ENCODE measurements around the gene TBC1D4. TPM values are rescaled to one million over a fixed set of nuclear protein-coding genes. Genes with fewer than 3 reads are reported as not detected.

The TBC1D4 gene
- total and polyA plus RNA-seq, 10 of the 15 experiments (the other 5 are each of a cell fraction or from before 2014, with no cell fraction given) = 11.0 to 38.6 (median 25.5) TPM

GRCh38 chr13:75404726-75405125, 77.2 kb downstream of the TBC1D4 start (continued):
- no peak for TF ChIP-seq ZNF217 (IDR thresholded peaks at IDR 0.05)
- TF ChIP-seq CBFB (IDR thresholded peaks at IDR 0.05; ENCODE audit: low read depth) = no peak
- no peak for TF ChIP-seq ZNF207 (IDR thresholded peaks at IDR 0.05; ENCODE audit: borderline replicate concordance)
- TF ChIP-seq SPI1 (IDR thresholded peaks at IDR 0.05; ENCODE audit: borderline replicate concordance, insufficient read depth, low read depth, low read length) = no peak

- ChIA-PET POLR2A (interaction anchor here (0.8 to 1.1 kb wide), 2 partner anchors 8 to 11 kb away, joined by 4 to 5 read pairs; no protein-coding TSS in a partner anchor), CTCF (interaction anchor here (0.9 to 3.7 kb wide), 7 partner anchors 9 to 80 kb away, joined by 3 to 31 read pairs (median 4); partner anchors contain the start of gene TBC1D4), RAD21 (ENCODE audit: unreplicated experiment) (interaction anchor here (1.0 to 2.0 kb wide), 6 partner anchors 8 to 71 kb away, joined by 3 to 8 read pairs (median 4); no protein-coding TSS in a partner anchor), SMC1A (ENCODE audit: uncharacterized antibody, unreplicated experiment) (interaction anchor here (0.6 to 3.5 kb wide), 10 partner anchors 8 to 132 kb away, joined by 3 to 28 read pairs (median 4); partner anchors contain the start of gene TBC1D4)
- no peak for ATAC-seq
- H3K9ac ChIP-seq (ENCODE audit: control insufficient read depth, insufficient read depth, low read length) = no peak overlapping the region
- intact Hi-C loops (cut with micrococcal nuclease; ENCODE audit: unreplicated experiment) (no loop called here), in situ Hi-C loops (cut with MboI) (no loop called here)
- H3K9me3 ChIP-seq (replicated peaks; ENCODE audit: control insufficient read depth, insufficient read depth, low read length) = peaks cover 6% of the 10 kb centered on the region; the same call in 2 of the 3 replicates
- H3K79me2 ChIP-seq (ENCODE audit: control insufficient read depth, insufficient read depth, low read length) = peaks cover 3% of the 10 kb centered on the region; the same call in 1 of the 2 replicates
- no peak overlapping the region for H2AFZ ChIP-seq (ENCODE audit: control insufficient read depth, low read depth, low read length)
- BruUV-seq (replicated peaks) = no TSS peak
- no peaks in the 10 kb centered on the region for H4K20me1 ChIP-seq (ENCODE audit: control insufficient read depth, insufficient read depth)
- 47% methylated on average over 2 of the region's 2 CpGs for WGBS (ENCODE audit: insufficient coverage, insufficient replicate concordance, low lambda C conversion rate, missing lambda C conversion rate)
- H3K4me2 ChIP-seq (ENCODE audit: control insufficient read depth, insufficient read depth) = no peak overlapping the region
- TF ChIP-seq MTA2 (IDR thresholded peaks at IDR 0.05; ENCODE audit: low read depth) (peak; percentile 15; the same call in 1 of the 2 replicates), KLF5 (IDR thresholded peaks at IDR 0.05; ENCODE audit: partially characterized antibody) (no peak), IRF4 (IDR thresholded peaks at IDR 0.05; ENCODE audit: low read depth, low read length) (no peak), FOXM1 (IDR thresholded peaks at IDR 0.05; ENCODE audit: low read depth, low read length) (no peak), USF1 (IDR thresholded peaks at IDR 0.05; ENCODE audit: borderline replicate concordance, extremely low read length, insufficient read depth, low read depth, low read length) (no peak), MLLT1 (IDR thresholded peaks at IDR 0.05) (no peak)
- no peaks in the 10 kb centered on the region for H3K27me3 ChIP-seq (replicated peaks in 1 of 2; ENCODE audit: control insufficient read depth in 2 of 2, insufficient read depth in 2 of 2, low read length in 1 of 2)
- no peak for FAIRE-seq
- no peak overlapping the region for H3K4me3 ChIP-seq
- no peak for DNase-seq (ENCODE audit: low read depth, low spot score)
- H3K27ac ChIP-seq (ENCODE audit: control insufficient read depth, insufficient read depth) = no peak overlapping the region
- no peaks in the 10 kb centered on the region for H3K4me1 ChIP-seq (ENCODE audit: control insufficient read depth, insufficient read depth, low read length)
- H3K36me3 ChIP-seq (ENCODE audit: control insufficient read depth in 2 of 2, insufficient read depth in 2 of 2, low read length in 1 of 2) = no peaks in the 10 kb centered on the region
Measured at GRCh38 chr13:75402787-75403186, 79.2 kb downstream of the TBC1D4 start.

Data from GM12878 (cell line).